NT2/D1 (cell line): ENCODE results near the gene ADAMTS4.

Experiments
- YY1 ChIP-seq: IDR thresholded peaks from 2 replicates; pipeline ENCODE4 v1.6.1; 2011; ENCODE audit not compliant: insufficient read length, insufficient read depth
- ZNF274 ChIP-seq: IDR thresholded peaks from 2 replicates; pipeline ENCODE4 v1.6.1; 2011; ENCODE audit warnings: mild to moderate bottlenecking, low read depth, low read length

DNA sequence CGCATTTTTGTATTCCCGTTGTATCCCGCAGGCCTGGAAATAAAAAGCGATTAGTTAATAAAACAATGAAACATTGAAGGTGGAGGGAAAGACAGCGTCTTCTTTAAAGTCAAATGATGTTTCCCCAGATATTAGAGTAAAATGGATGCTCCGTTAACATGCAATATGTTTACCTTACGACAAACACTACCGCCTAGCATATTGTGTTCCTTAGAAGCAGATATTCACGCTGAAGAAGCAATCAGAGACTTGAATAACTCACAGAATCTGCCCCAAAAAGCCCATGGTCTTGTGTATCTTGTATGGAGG lies 21.0 kb downstream of the ADAMTS4 start:
- TF ChIP-seq YY1, result no peak
- no peak for TF ChIP-seq ZNF274
